MCF 10A (cell line): ENCODE measurements around the gene LHCGR. TPM values are rescaled to one million over a fixed set of nuclear protein-coding genes. Genes with fewer than 3 reads are reported as not detected.
A peak's percentile ranks its signal among the peaks of the same experiment; 100 is the strongest.

Experiments
- BruUV-seq: library from RNA; stranded (reverse); fragments of 400-500 nt; replicated peaks from 2 replicates; lab custom pipeline; 2021; lab: Mats Ljungman, UMichigan
- CTCF ChIA-PET: fragments of 300-600 bp; sonication (Branson Sonifier 250); formaldehyde crosslinking; extraction: SDS; loops from one replicate; lab custom pipeline; 2021; ENCODE audit warnings: antibody characterized with exemption, inconsistent platforms; lab: Yijun Ruan, JAX
- POLR2A ChIA-PET: fragments of 300-600, 350-650 bp; sonication (Branson Sonifier 250); formaldehyde crosslinking; extraction: SDS; loops from one replicate; lab custom pipeline; 2020; ENCODE audit warnings: antibody characterized with exemption, inconsistent platforms; lab: Yijun Ruan, JAX
- DNase-seq: peaks from one replicate; pipeline ENCODE4 v3.0.0-alpha.2; 2018; ENCODE audit not compliant: unreplicated experiment
- H3K27ac Mint-ChIP-seq: one replicate; pipeline ENCODE4 v1.8.0; 2022; ENCODE audit warnings: mild to moderate bottlenecking, low read depth, mixed read lengths; ENCODE audit not compliant: unreplicated experiment
- H3K27me3 Mint-ChIP-seq: one replicate; pipeline ENCODE4 v1.8.0; 2022; ENCODE audit warnings: mixed read lengths; ENCODE audit not compliant: insufficient read depth, unreplicated experiment
- H3K36me3 Mint-ChIP-seq: one replicate; pipeline ENCODE4 v1.8.0; 2022; ENCODE audit warnings: mild to moderate bottlenecking, moderate library complexity, mixed read lengths; ENCODE audit not compliant: insufficient read depth, unreplicated experiment
- H3K4me1 Mint-ChIP-seq: one replicate; pipeline ENCODE4 v1.8.0; 2022; ENCODE audit warnings: mixed read lengths; ENCODE audit not compliant: insufficient read depth, unreplicated experiment
- H3K4me3 Mint-ChIP-seq: one replicate; pipeline ENCODE4 v1.8.0; 2022; ENCODE audit warnings: mild to moderate bottlenecking, moderate library complexity, mixed read lengths; ENCODE audit not compliant: unreplicated experiment
- H3K9me3 Mint-ChIP-seq: one replicate; pipeline ENCODE4 v1.8.0; 2022; ENCODE audit warnings: mixed read lengths; ENCODE audit not compliant: unreplicated experiment
- CTCF ChIP-seq: fragments of 200-600 bp; IDR thresholded peaks from one replicate; pipeline ENCODE4 v1.8.0; 2022; ENCODE audit warnings: antibody characterized with exemption, mild to moderate bottlenecking; ENCODE audit not compliant: unreplicated experiment
- intact Hi-C: fragments of 100-400 bp; cut with micrococcal nuclease; formaldehyde crosslinking; loops from 2 replicates; pipeline ENCODE4 v1.14.1; 2022
- total RNA-seq: library from RNA; stranded (reverse); gene quantifications from 2 replicates; pipeline ENCODE4 v1.2.3, GENCODE V29; 2022

LHCGR gene
- total RNA-seq, 1 experiment from 2014 or later = not detected

GRCh38 chr2:48738806-48739205, 16.7 kb downstream of the LHCGR start:
- H3K36me3 Mint-ChIP-seq = no peaks in the 10 kb centered on the region
- intact Hi-C loops = no loop called here
- no peak overlapping the region for H3K4me3 Mint-ChIP-seq
- ChIA-PET POLR2A (interaction anchor here (0.6 to 1.0 kb wide), 2 partner anchors 10 to 24 kb away, joined by 3 read pairs; no protein-coding TSS in a partner anchor), CTCF (no interaction called here)
- DNase-seq = peak; percentile 68
- BruUV-seq = no TSS peak
- TF ChIP-seq CTCF = no peak
- H3K27ac Mint-ChIP-seq = peak overlapping the region; percentile 37
- peaks cover 7% of the 10 kb centered on the region for H3K9me3 Mint-ChIP-seq
- no peaks in the 10 kb centered on the region for H3K27me3 Mint-ChIP-seq
- peaks cover 37% of the 10 kb centered on the region for H3K4me1 Mint-ChIP-seq

GRCh38 chr2:48736251-48736650, 19.3 kb downstream of the LHCGR start:
- intact Hi-C loops = no loop called here
- no TSS peak for BruUV-seq
- peaks cover 37% of the 10 kb centered on the region for H3K4me1 Mint-ChIP-seq

GRCh38 chr2:48734576-48735303, 20.8 kb downstream of the LHCGR start:
- H3K27ac Mint-ChIP-seq = no peak overlapping the region
- BruUV-seq = no TSS peak
- no peak for TF ChIP-seq CTCF
- no peaks in the 10 kb centered on the region for H3K27me3 Mint-ChIP-seq
- ChIA-PET POLR2A (no interaction called here), CTCF (interaction anchor here (1.0 kb wide), 1 partner anchor 143 kb away, joined by 5 read pairs; no protein-coding TSS in a partner anchor)
- DNase-seq = peak; percentile 33
- H3K9me3 Mint-ChIP-seq = peaks cover 7% of the 10 kb centered on the region
- intact Hi-C loops = no loop called here
- no peak overlapping the region for H3K4me3 Mint-ChIP-seq
- peaks cover 37% of the 10 kb centered on the region for H3K4me1 Mint-ChIP-seq
- no peaks in the 10 kb centered on the region for H3K36me3 Mint-ChIP-seq

More at GRCh38 chr2:48736251-48736650, 19.3 kb downstream of the LHCGR start:
- H3K27ac Mint-ChIP-seq = no peak overlapping the region
- H3K36me3 Mint-ChIP-seq = no peaks in the 10 kb centered on the region
- peaks cover 7% of the 10 kb centered on the region for H3K9me3 Mint-ChIP-seq
- POLR2A ChIA-PET = no interaction called here
- CTCF ChIA-PET = interaction anchor here (0.6 kb wide), 1 partner anchor 17 kb away, joined by 3 read pairs; no protein-coding TSS in a partner anchor
- no peak for DNase-seq
- TF ChIP-seq CTCF = no peak
- H3K27me3 Mint-ChIP-seq = no peaks in the 10 kb centered on the region
- H3K4me3 Mint-ChIP-seq = no peak overlapping the region

GRCh38 chr2:48733067-48733503, 22.4 kb downstream of the LHCGR start:
- Mint-ChIP-seq H3K27ac (no peak overlapping the region), H3K36me3 (no peaks in the 10 kb centered on the region), H3K4me3 (no peak overlapping the region), H3K4me1 (peaks cover 26% of the 10 kb centered on the region), H3K27me3 (no peaks in the 10 kb centered on the region), H3K9me3 (peaks cover 2% of the 10 kb centered on the region)
- TF ChIP-seq CTCF = no peak
- CTCF ChIA-PET = no interaction called here
- no TSS peak for BruUV-seq
- intact Hi-C loops = no loop called here
- POLR2A ChIA-PET = no interaction called here
- no peak for DNase-seq
